GM21367 (cell line): ENCODE results near the gene CSGALNACT2.
"Not testable (repeated sequence)": the region's sequence is repeated elsewhere in the genome, so short reads cannot be mapped to it uniquely, and the experiment has no call there.

Experiments
- ATAC-seq: cut with Tn5 transposase; IDR thresholded peaks from one replicate; pipeline ENCODE4 v1.9.1; 2021; ENCODE audit not compliant: unreplicated experiment

The CSGALNACT2 gene, protein sequence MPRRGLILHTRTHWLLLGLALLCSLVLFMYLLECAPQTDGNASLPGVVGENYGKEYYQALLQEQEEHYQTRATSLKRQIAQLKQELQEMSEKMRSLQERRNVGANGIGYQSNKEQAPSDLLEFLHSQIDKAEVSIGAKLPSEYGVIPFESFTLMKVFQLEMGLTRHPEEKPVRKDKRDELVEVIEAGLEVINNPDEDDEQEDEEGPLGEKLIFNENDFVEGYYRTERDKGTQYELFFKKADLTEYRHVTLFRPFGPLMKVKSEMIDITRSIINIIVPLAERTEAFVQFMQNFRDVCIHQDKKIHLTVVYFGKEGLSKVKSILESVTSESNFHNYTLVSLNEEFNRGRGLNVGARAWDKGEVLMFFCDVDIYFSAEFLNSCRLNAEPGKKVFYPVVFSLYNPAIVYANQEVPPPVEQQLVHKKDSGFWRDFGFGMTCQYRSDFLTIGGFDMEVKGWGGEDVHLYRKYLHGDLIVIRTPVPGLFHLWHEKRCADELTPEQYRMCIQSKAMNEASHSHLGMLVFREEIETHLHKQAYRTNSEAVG

DNA sequence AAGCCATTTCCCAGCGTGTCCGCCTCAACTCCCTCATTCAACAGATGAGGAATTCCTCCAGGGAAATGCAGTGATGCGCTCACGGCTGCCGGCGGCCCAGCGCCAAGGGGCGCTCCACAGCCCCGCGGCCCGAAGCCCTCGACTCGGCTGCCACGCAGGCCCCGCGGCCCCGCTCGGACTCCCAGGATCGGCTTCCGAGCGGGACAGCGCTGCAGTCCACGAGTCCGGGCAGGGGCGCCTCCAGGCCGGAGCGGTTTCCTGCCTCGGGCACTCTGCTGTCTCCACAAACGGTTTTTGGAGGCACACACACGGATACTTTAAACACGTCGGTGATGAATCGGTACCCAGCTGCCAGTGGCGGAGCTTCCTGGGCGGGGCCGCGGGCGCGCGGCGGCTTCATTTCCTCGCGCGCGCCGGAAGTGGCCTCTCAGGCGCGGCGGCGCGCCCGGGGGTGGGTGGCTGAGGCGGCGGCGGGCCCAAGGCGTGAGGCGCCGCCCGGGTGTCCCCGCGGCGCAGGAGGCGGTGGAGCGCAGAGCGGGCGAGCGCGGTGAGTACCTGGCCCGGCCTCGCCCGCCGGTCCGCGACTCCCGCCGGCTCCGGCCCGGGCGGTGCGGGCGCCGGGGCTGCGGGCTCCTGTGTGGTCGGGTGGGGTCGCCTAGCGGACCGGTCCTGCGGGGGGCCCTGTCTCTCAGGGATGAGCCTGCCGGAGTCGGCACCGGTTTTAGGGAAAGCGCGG lies at the start of gene CSGALNACT2:
CSGALNACT2 (plus strand) TSS at position 425 of the 736 bp plus-strand sequence. CDS start 16,705 bp downstream, outside the sequence.
- peak; percentile 59 for ATAC-seq

GRCh38 chr10:43089519-43089918 lies 48.7 kb upstream of the CSGALNACT2 start:
- ATAC-seq: no peak

- ATAC-seq: no peak
These were observed 48.1 kb upstream of the CSGALNACT2 start for GRCh38 chr10:43090188-43090587.

DNA sequence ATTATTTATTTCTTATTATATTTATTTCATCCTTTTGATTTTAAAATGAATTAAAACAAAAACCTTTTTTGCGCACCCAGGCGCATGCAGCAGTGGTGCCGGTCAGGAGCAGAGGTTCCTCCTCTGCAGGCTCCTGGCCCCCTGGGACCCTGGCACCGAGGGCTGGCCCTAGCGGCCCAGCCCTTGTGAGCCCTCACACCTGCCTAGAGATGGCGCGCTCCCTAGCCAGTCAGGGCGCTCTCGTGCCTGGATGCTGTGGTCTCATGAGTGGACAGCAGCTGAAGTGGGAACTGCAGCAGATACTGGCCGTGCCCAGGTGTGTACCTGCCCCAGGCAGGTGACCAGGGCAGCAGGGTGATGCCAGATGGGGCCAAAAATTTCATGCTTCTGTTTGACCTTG lies 47.6 kb upstream of the CSGALNACT2 start:
- ATAC-seq: no peak

- ATAC-seq: no peak
These were observed 46.4 kb upstream of the CSGALNACT2 start for GRCh38 chr10:43091846-43092245.

DNA sequence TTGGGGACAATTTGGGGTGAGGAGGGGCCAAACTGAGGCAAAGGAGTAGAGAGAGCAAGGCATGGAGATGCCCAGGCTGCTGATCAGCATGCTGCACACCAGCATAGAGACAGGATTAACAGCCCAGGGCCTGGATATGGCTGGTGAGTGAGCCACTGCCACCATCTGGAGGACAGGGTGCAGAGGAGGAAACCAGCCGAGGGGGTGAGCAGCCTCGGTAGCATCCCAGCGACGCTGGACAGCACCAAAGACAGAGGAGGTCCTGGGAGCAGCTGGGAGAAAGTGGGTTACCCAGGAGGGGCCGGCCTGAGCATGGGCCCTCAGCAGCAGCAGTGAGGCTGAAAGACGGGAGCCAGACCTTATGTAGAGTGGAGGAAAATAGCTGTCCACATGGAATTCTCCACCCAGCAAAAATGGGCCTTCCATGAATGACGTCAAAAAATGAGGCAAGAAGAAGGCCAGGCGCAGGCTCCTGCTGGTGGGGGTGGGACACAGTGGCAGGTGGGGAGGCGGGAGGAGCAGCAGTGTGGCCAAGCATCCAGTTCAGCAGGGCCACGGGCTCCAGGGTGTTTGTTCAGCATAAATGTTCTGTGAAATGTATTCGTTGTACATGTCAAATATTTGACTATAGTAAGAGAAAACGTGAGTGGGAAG lies 44.7 kb upstream of the CSGALNACT2 start:
- no peak for ATAC-seq

- no peak for ATAC-seq
These were observed 44.2 kb upstream of the CSGALNACT2 start for GRCh38 chr10:43094085-43094484.

DNA sequence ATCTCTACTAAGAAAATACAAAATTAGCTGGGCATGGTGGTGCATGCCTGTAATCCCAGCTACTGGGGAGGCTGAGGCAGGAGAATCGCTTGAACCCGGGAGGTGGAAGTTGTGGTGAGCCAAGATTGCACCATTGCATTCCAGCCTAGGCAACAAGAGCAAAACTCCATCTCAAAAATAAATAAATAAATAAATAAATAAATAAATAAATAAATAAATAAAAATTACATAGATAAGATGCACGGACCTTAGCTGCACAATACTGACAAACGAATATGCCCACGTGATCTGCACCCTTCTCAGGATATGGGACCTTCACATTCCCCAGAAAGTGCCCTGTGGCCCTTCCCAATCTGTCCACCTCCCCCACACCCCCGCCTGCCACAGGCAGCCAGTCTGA lies 38.9 kb upstream of the CSGALNACT2 start:
- ATAC-seq: not testable (repeated sequence)

DNA sequence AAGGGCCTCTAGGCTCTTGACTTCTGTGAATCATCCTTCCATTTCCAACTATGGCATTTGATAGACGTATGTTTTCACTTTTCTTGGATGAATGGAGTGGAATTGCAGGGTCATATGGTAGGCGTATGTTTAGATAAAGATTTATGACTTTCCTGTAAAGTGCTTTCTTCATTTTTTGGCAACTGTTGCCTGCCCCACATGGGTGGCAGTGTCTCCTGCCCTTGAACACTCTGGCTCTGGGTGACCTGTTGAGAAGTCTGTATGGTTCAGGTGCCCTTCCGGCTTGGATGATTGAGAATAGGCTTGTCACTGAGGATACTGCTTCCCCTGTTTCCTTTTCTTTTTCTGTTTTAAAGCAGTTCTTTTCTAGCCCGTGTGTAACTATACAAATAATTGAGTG lies 38.3 kb upstream of the CSGALNACT2 start:
- no peak for ATAC-seq

DNA sequence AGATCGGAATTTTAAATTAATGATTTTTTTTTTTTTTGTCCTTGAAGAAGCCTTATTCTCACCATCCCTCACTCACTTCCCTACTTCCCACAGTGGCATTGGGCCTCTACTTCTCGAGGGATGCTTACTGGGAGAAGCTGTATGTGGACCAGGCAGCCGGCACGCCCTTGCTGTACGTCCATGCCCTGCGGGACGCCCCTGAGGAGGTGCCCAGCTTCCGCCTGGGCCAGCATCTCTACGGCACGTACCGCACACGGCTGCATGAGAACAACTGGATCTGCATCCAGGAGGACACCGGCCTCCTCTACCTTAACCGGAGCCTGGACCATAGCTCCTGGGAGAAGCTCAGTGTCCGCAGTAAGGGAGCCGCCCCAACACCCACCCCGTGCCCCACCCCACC lies 37.9 kb upstream of the CSGALNACT2 start:
- ATAC-seq: no peak

DNA sequence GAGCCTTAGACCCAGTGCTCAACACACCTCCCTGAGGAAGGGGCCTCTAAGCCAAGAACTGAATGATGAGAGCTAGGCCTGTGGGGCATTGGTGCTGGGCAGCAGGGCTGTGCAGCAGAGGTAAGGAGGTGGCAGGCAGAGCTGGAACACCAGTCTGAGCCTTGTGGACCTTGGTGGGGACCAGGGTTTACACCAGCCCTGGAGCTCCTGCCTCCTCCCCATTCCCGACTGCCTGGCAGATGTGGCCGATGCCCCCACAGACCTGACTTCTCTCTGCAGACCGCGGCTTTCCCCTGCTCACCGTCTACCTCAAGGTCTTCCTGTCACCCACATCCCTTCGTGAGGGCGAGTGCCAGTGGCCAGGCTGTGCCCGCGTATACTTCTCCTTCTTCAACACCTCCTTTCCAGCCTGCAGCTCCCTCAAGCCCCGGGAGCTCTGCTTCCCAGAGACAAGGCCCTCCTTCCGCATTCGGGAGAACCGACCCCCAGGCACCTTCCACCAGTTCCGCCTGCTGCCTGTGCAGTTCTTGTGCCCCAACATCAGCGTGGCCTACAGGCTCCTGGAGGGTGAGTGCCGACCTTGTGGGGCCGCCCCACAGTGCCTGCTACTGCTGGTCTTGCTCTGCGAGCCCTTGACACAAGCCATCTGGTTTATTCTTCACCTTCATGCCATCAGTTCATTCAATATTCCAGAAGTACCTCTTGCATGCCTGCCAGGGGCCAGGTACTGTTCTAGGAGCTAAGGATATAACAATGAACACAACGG lies 36.0 kb upstream of the CSGALNACT2 start:
- no peak for ATAC-seq

GRCh38 chr10:43105102-43105955 lies 32.9 kb upstream of the CSGALNACT2 start:
- ATAC-seq: peak; percentile 76

DNA sequence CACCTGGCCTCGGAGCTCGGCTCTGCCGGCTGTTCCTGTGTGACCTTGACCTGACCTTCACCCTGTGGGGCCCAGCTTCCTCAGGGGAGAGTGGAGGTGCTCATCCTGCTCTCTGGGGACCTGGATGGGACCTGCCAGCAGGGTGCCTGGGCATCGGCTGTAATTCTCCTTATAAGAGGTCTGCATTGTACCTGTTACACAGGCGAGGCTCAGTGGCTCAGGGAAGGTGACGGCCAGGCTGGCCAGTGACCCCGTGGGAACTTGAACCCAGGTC lies 32.4 kb upstream of the CSGALNACT2 start:
- no peak for ATAC-seq

- ATAC-seq: no peak
These were observed 31.8 kb upstream of the CSGALNACT2 start for GRCh38 chr10:43106256-43107091.

GRCh38 chr10:43108951-43109350 lies 29.3 kb upstream of the CSGALNACT2 start:
- ATAC-seq: no peak

DNA sequence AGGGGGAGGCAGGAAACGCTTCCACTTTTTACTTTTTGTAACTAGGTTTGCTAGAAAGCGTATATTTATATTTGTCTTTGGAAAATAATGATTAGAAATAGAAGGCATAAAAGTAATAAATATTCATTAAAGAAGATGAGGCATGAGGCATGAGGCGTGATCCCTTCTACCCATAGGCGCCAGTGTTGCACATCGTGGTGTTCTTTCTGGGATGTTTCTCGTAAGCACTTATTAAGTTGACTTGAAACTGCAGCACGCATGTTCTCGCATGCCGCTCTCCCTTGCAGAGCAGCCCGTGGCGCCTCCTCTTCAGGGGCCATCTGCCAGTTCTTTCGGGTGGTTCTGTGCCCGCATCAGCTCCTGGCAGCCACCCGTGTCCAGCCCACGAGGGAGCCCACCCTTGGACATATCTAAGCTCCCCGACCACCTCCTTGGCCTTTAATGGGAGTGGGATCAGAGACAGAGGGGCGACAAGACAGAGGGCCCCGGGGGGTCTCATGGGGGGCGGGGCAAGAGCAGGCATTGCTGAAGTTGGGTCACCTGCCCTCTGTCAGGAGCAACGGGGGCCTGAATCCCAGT lies 28.5 kb upstream of the CSGALNACT2 start:
- ATAC-seq: no peak

- peak; percentile 54 for ATAC-seq
These were observed 27.7 kb upstream of the CSGALNACT2 start for GRCh38 chr10:43110338-43111071.

DNA sequence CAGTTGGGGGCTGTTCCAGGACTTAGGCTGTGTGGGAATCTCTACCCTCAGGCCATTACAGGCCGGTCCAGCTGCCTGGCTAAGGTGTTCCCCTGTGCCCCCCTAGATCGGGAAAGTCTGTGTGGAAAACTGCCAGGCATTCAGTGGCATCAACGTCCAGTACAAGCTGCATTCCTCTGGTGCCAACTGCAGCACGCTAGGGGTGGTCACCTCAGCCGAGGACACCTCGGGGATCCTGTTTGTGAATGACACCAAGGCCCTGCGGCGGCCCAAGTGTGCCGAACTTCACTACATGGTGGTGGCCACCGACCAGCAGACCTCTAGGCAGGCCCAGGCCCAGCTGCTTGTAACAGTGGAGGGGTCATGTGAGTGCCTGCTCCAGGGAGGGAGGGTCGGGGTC lies 27.1 kb upstream of the CSGALNACT2 start:
- ATAC-seq: no peak
